ENCODE measurements around the gene LRRC8D. TPM values are rescaled to one million over a fixed set of nuclear protein-coding genes. Genes with fewer than 3 reads are reported as not detected.
"Not testable (repeated sequence)": the region's sequence is repeated elsewhere in the genome, so short reads cannot be mapped to it uniquely, and the experiment has no call there.

The LRRC8D gene
- 10 to 100 TPM; 25.1 to 26.0 TPM for total RNA-seq

- Mint-ChIP-seq H3K9me3 (no peaks in the 10 kb centered on the region), H3K4me3 (peak within 1 kb of the TSS; percentile 87), H3K27ac (peak within 1 kb of the TSS; percentile 84), H3K27me3 (peaks cover 2% of the 10 kb centered on the region), H3K36me3 (peaks cover 2% of the 10 kb centered on the region), H3K4me1 (peaks cover 31% of the 10 kb centered on the region)
- DNase-seq (peak; percentile 79), ATAC-seq (ENCODE audit: low read depth) (peak; percentile 68)
- POLR2A ChIA-PET: interaction anchor here (0.6 to 2.6 kb wide), 7 partner anchors 10 to 296 kb away, joined by 3 to 23 read pairs (median 3); partner anchors contain the start of genes LRRC8B and ZNF326
Observed at GRCh38 chr1:89820422-89821321, at the start of gene LRRC8D. Gene LRRC8D (plus strand): TSS chr1:89821032. CDS start chr1:89933069, 112,037 bp downstream.

- Mint-ChIP-seq H3K9me3 (no peaks in the 10 kb centered on the region), H3K4me1 (peaks cover 19% of the 10 kb centered on the region)
- no peak for ATAC-seq (ENCODE audit: low read depth)
Observed at GRCh38 chr1:89771991-89772560, 48.8 kb upstream of the LRRC8D start.

DNA sequence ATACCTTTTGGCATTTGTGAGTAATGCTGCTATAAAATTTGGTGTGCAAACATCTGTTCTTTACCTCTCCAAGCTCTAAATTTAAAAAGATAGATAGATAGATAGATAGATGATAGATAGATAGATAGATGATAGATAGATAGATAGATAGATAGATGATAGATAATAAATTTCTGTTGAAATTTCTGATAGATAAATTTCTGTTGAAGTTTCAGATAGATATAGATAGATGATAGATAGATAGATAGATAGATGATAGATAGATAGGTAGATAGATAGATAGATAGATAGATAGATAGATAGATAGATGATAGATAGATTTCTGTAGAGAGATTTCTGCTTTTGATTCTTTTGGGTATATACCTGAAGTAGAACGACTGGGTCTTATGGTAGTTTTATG is 44.7 kb upstream of the LRRC8D start:
- H3K4me1 Mint-ChIP-seq: peaks cover 24% of the 10 kb centered on the region
- POLR2A ChIA-PET; ATAC-seq (ENCODE audit: low read depth): not testable (repeated sequence)

More at GRCh38 chr1:89771991-89772560, 48.8 kb upstream of the LRRC8D start:
- Mint-ChIP-seq H3K27ac (no peak overlapping the region), H3K36me3 (no peaks in the 10 kb centered on the region), H3K4me3 (no peak overlapping the region), H3K27me3 (peaks cover 3% of the 10 kb centered on the region)
- no peak for DNase-seq
- POLR2A ChIA-PET: interaction anchor here (1.2 to 1.6 kb wide), 2 partner anchors 9 kb away, joined by 3 to 4 read pairs; no protein-coding TSS in a partner anchor

GRCh38 chr1:89777271-89777670 is 43.6 kb upstream of the LRRC8D start:
- H3K4me1 Mint-ChIP-seq: peaks cover 35% of the 10 kb centered on the region
- H3K9me3 Mint-ChIP-seq; DNase-seq; ATAC-seq (ENCODE audit: low read depth); H3K36me3 Mint-ChIP-seq; H3K4me3 Mint-ChIP-seq; POLR2A ChIA-PET; H3K27ac Mint-ChIP-seq; H3K27me3 Mint-ChIP-seq: not testable (repeated sequence)

More for the DNA sequence above, 44.7 kb upstream of the LRRC8D start:
- H3K27ac Mint-ChIP-seq, H3K27me3 Mint-ChIP-seq, H3K9me3 Mint-ChIP-seq, DNase-seq, H3K36me3 Mint-ChIP-seq: not testable (repeated sequence)
- peak overlapping the region; percentile 58 for H3K4me3 Mint-ChIP-seq

DNA sequence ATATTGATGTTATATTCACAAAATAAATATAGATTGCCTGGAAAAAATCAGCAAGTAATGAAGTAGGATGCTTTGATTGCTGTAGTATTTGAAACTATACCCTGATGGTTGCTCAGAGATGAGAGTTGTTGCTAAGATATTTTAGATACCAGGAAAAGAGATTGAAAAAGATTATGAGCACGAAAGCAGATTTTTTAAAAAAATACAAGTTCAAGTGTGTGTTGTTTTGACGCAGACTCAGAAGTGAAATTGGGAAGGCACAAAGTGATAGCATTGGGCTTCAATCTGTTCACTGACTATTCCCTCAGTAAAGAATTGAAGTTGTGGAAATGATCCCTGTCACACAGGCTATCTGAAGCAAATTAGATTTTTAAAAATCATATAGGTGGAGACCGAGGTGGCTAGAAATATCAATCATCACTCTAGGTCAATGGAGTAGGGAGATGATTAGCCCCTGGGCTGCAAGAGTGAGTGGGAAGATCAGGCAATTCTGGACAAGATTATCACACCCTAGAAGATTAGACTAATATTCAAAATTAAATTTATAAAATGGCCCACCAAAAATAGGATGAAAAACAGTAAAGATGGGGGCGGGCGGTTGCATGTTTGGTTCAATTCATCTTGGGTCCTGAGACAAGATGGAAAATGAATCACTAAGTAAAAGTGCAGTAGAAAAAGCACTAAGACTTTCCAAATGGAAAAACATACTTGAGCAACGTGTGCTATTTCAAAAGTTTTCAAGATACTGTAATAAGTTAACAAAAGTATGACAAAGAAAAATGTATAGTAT is 41.5 kb upstream of the LRRC8D start:
- H3K27ac Mint-ChIP-seq: no peak overlapping the region
- H3K27me3 Mint-ChIP-seq: no peaks in the 10 kb centered on the region
- ATAC-seq (ENCODE audit: low read depth) (no peak), DNase-seq (no peak)
- POLR2A ChIA-PET: no interaction called here
- H3K9me3 Mint-ChIP-seq: no peaks in the 10 kb centered on the region
- H3K4me1 Mint-ChIP-seq: peaks cover 35% of the 10 kb centered on the region
- no peaks in the 10 kb centered on the region for H3K36me3 Mint-ChIP-seq
- H3K4me3 Mint-ChIP-seq: no peak overlapping the region

GRCh38 chr1:89780721-89781120 is 40.1 kb upstream of the LRRC8D start:
- no peaks in the 10 kb centered on the region for H3K36me3 Mint-ChIP-seq
- DNase-seq (no peak), ATAC-seq (ENCODE audit: low read depth) (peak; percentile 71)
- peak overlapping the region; percentile 44 for H3K4me3 Mint-ChIP-seq
- POLR2A ChIA-PET: interaction anchor here (0.7 to 1.4 kb wide), 3 partner anchors 8 to 254 kb away, joined by 3 to 5 read pairs (median 3); no protein-coding TSS in a partner anchor
- H3K9me3 Mint-ChIP-seq: no peaks in the 10 kb centered on the region
- peak overlapping the region; percentile 58 for H3K27ac Mint-ChIP-seq
- peaks cover 25% of the 10 kb centered on the region for H3K4me1 Mint-ChIP-seq
- H3K27me3 Mint-ChIP-seq: no peaks in the 10 kb centered on the region

GRCh38 chr1:89781494-89782126 is 39.2 kb upstream of the LRRC8D start:
- Mint-ChIP-seq H3K27me3 (no peaks in the 10 kb centered on the region), H3K27ac (peak overlapping the region; percentile 49), H3K9me3 (no peaks in the 10 kb centered on the region), H3K4me1 (peaks cover 18% of the 10 kb centered on the region), H3K4me3 (peak overlapping the region; percentile 67), H3K36me3 (no peaks in the 10 kb centered on the region)
- peak; percentile 48 for DNase-seq
- peak; percentile 50 for ATAC-seq (ENCODE audit: low read depth)
- POLR2A ChIA-PET: interaction anchor here (0.8 to 1.4 kb wide), 2 partner anchors 9 to 18 kb away, joined by 3 to 5 read pairs; no protein-coding TSS in a partner anchor

GRCh38 chr1:89786628-89787214 is 34.1 kb upstream of the LRRC8D start:
- Mint-ChIP-seq H3K9me3 (no peaks in the 10 kb centered on the region), H3K36me3 (no peaks in the 10 kb centered on the region), H3K27me3 (no peaks in the 10 kb centered on the region), H3K4me3 (no peak overlapping the region), H3K27ac (no peak overlapping the region), H3K4me1 (peaks cover 7% of the 10 kb centered on the region)
- no peak for ATAC-seq (ENCODE audit: low read depth)
- POLR2A ChIA-PET: no interaction called here
- no peak for DNase-seq

GRCh38 chr1:89790592-89790991 is 30.2 kb upstream of the LRRC8D start:
- POLR2A ChIA-PET: no interaction called here
- no peak overlapping the region for H3K4me3 Mint-ChIP-seq
- H3K36me3 Mint-ChIP-seq: no peaks in the 10 kb centered on the region
- no peaks in the 10 kb centered on the region for H3K4me1 Mint-ChIP-seq
- H3K27me3 Mint-ChIP-seq: no peaks in the 10 kb centered on the region
- H3K27ac Mint-ChIP-seq: no peak overlapping the region
- DNase-seq (no peak), ATAC-seq (ENCODE audit: low read depth) (no peak)
- no peaks in the 10 kb centered on the region for H3K9me3 Mint-ChIP-seq

DNA sequence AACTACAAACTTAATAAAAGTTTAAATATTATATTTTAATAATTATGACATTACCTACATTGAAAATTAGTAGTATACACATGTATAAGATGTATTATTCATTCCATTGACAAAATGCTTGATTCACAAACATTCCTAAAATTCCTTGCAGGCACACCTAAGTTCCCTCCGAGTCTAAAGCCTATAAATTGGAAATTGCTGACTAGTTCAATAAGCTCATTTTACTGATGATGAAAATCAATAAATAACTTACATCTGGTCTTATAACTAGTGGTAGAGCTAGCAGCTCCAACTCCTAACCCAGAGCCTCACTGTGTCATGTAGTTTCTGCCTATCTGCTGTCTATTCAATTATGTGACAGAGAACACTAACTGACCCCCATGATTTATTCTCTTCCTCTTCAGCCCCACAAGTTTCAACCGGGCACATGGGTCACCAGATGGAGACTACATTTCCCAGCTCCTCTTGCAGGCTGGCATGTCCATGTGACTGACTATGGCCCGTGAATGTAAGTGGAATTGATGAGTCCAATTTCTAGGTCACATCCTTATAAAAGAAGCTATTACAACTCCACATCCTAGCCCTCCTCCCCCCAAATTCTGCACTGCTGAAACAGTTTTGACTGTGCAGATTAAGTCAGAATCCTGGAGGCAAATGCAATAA is 29.6 kb upstream of the LRRC8D start:
- Mint-ChIP-seq H3K27me3 (no peaks in the 10 kb centered on the region), H3K4me1 (no peaks in the 10 kb centered on the region), H3K4me3 (no peak overlapping the region), H3K36me3 (no peaks in the 10 kb centered on the region), H3K9me3 (peaks cover 2% of the 10 kb centered on the region), H3K27ac (no peak overlapping the region)
- POLR2A ChIA-PET: no interaction called here
- DNase-seq (no peak), ATAC-seq (ENCODE audit: low read depth) (no peak)

GRCh38 chr1:89794406-89794805 is 26.4 kb upstream of the LRRC8D start:
- H3K4me3 Mint-ChIP-seq: no peak overlapping the region
- no peak for ATAC-seq (ENCODE audit: low read depth)
- DNase-seq: no peak
- peaks cover 8% of the 10 kb centered on the region for H3K4me1 Mint-ChIP-seq
- H3K36me3 Mint-ChIP-seq: no peaks in the 10 kb centered on the region
- no peak overlapping the region for H3K27ac Mint-ChIP-seq
- no peaks in the 10 kb centered on the region for H3K27me3 Mint-ChIP-seq
- POLR2A ChIA-PET: no interaction called here
- peaks cover 2% of the 10 kb centered on the region for H3K9me3 Mint-ChIP-seq

- H3K27ac Mint-ChIP-seq, POLR2A ChIA-PET, H3K36me3 Mint-ChIP-seq: not testable (repeated sequence)
Observed at GRCh38 chr1:89795571-89795970, 25.3 kb upstream of the LRRC8D start.

More at GRCh38 chr1:89795571-89795970, 25.3 kb upstream of the LRRC8D start:
- H3K9me3 Mint-ChIP-seq; ATAC-seq (ENCODE audit: low read depth); H3K27me3 Mint-ChIP-seq; DNase-seq; H3K4me3 Mint-ChIP-seq: not testable (repeated sequence)
- H3K4me1 Mint-ChIP-seq: peaks cover 17% of the 10 kb centered on the region
